Hepatocyte (in vitro differentiated cells): Measurements from ENCODE around the gene TNFSF13B. TPM values are rescaled to one million over a fixed set of nuclear protein-coding genes. Genes with fewer than 3 reads are reported as not detected.

ENCODE experiments used
- DNase-seq: peaks from one replicate; pipeline ENCODE4 v3.0.0-alpha.2; 2016; ENCODE audit warnings: low spot score
- H2AFZ ChIP-seq: fragments of 200-600 bp; sonication (generic); 2 replicates; pipeline ENCODE4 v1.6.0; 2016; ENCODE audit warnings: antibody characterized with exemption, mild to moderate bottlenecking
- H3K27ac ChIP-seq: fragments of 200-600 bp; sonication (generic); 2 replicates; pipeline ENCODE4 v1.5.1; 2016; ENCODE audit warnings: mild to moderate bottlenecking
- H3K27me3 ChIP-seq: fragments of 200-600 bp; sonication (generic); 2 replicates; pipeline ENCODE4 v1.6.1; 2016
- H3K36me3 ChIP-seq: fragments of 200-600 bp; sonication (generic); replicated peaks from 2 replicates; pipeline ENCODE4 v1.5.1; 2016; ENCODE audit warnings: low read depth; ENCODE audit not compliant: insufficient read depth
- H3K4me1 ChIP-seq: fragments of 200-600 bp; sonication (generic); 2 replicates; pipeline ENCODE4 v1.5.1; 2016; ENCODE audit warnings: mild to moderate bottlenecking, moderate library complexity; ENCODE audit not compliant: insufficient read depth
- H3K4me2 ChIP-seq: fragments of 200-600 bp; sonication (generic); 2 replicates; pipeline ENCODE4 v1.6.0; 2016
- H3K4me3 ChIP-seq: fragments of 200-600 bp; sonication (generic); 2 replicates; pipeline ENCODE4 v1.5.1; 2016; ENCODE audit warnings: mild to moderate bottlenecking
- H3K79me2 ChIP-seq: fragments of 200-600 bp; sonication (generic); 2 replicates; pipeline ENCODE4 v1.6.0; 2017; ENCODE audit warnings: mild to moderate bottlenecking
- H3K9me2 ChIP-seq: fragments of 200-600 bp; sonication (generic); replicated peaks from 2 replicates; pipeline ENCODE4 v1.6.0; 2017; ENCODE audit warnings: mild to moderate bottlenecking; ENCODE audit not compliant: insufficient read depth
- H3K9me3 ChIP-seq: fragments of 200-600 bp; sonication (generic); 2 replicates; pipeline ENCODE4 v1.5.1; 2016; ENCODE audit warnings: low read depth, mild to moderate bottlenecking
- H4K20me1 ChIP-seq: fragments of 200-600 bp; sonication (generic); 2 replicates; pipeline ENCODE4 v1.6.0; 2016; ENCODE audit warnings: mild to moderate bottlenecking; ENCODE audit not compliant: insufficient read depth, poor library complexity, severe bottlenecking
- EZH2 ChIP-seq: fragments of 200-600 bp; sonication (generic); IDR thresholded peaks from 2 replicates; pipeline ENCODE4 v1.6.1; 2016; ENCODE audit warnings: antibody characterized with exemption, mild to moderate bottlenecking, borderline replicate concordance
- EZH2phosphoT487 ChIP-seq: fragments of 200-600 bp; sonication (generic); IDR thresholded peaks from one replicate; pipeline ENCODE4 v1.6.1; 2018; ENCODE audit warnings: antibody characterized with exemption, mild to moderate bottlenecking, low read depth, moderate library complexity; ENCODE audit not compliant: unreplicated experiment, severe bottlenecking
- WGBS: methylation state at CpG from one replicate; pipeline ENCODE4 v1.1.6; 2016; ENCODE audit warnings: low lambda C conversion rate; ENCODE audit errors: missing lambda C conversion rate; 5-methylcytosine and 5-hydroxymethylcytosine counted together
- polyA plus RNA-seq: library from polyadenylated mRNA; unstranded; fragments of >200 nt; fragmentation: Nextera tagmentation; extraction: Ambion mirVana; gene quantifications from 2 replicates; pipeline ENCODE4 v1.2.1, GENCODE V29; 2016
- total RNA-seq: library from RNA; depleted of rRNA; stranded (reverse); fragments of >200 nt; gene quantifications from 2 replicates; pipeline ENCODE4 v1.2.3, GENCODE V29; 2014
- TF ChIP-seq, protein P1 (sequence below): fragments of 200-600 bp; sonication (generic); IDR thresholded peaks from 2 replicates; pipeline ENCODE4 v1.5.1; 2016; ENCODE audit warnings: antibody characterized with exemption, mild to moderate bottlenecking; ENCODE audit not compliant: poor library complexity

TNFSF13B gene
- total and polyA plus RNA-seq, 2 experiments from 2014 or later = 0.97 to 1.6 TPM

DNA sequence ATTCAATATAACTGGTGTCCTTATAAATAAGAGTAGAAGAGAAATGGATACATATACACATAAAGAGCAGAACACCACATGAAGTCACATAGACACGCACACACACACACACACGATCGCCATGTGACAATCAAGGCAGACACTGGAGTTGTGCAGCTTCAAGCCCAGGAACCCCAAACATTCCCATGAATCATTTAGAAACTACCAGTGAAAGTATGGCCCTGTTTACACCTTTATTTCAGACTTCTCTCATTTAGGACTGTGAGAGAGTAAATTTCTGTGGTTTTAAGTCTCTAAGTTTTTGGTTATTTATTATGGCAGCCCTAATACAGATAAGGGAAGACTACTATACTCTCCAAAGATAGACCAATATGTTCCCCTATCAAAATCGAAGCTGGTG is 20.4 kb upstream of the TNFSF13B start:
- H3K79me2 ChIP-seq = no peaks in the 10 kb centered on the region
- H3K4me2 ChIP-seq = no peak overlapping the region
- no peaks in the 10 kb centered on the region for H3K36me3 ChIP-seq
- H3K27me3 ChIP-seq = no peaks in the 10 kb centered on the region
- no peak overlapping the region for H3K4me3 ChIP-seq
- no peak overlapping the region for H2AFZ ChIP-seq
- no peaks in the 10 kb centered on the region for H3K4me1 ChIP-seq
- DNase-seq = no peak
- TF ChIP-seq, protein P1, sequence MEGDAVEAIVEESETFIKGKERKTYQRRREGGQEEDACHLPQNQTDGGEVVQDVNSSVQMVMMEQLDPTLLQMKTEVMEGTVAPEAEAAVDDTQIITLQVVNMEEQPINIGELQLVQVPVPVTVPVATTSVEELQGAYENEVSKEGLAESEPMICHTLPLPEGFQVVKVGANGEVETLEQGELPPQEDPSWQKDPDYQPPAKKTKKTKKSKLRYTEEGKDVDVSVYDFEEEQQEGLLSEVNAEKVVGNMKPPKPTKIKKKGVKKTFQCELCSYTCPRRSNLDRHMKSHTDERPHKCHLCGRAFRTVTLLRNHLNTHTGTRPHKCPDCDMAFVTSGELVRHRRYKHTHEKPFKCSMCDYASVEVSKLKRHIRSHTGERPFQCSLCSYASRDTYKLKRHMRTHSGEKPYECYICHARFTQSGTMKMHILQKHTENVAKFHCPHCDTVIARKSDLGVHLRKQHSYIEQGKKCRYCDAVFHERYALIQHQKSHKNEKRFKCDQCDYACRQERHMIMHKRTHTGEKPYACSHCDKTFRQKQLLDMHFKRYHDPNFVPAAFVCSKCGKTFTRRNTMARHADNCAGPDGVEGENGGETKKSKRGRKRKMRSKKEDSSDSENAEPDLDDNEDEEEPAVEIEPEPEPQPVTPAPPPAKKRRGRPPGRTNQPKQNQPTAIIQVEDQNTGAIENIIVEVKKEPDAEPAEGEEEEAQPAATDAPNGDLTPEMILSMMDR = no peak
- TF ChIP-seq EZH2 (no peak), EZH2phosphoT487 (no peak)
- H3K9me3 ChIP-seq = no peaks in the 10 kb centered on the region
- WGBS = 74% methylated on average over 4 of the region's 4 CpGs
- no peak overlapping the region for H3K27ac ChIP-seq
- H3K9me2 ChIP-seq = no peaks in the 10 kb centered on the region
- no peaks in the 10 kb centered on the region for H4K20me1 ChIP-seq

DNA sequence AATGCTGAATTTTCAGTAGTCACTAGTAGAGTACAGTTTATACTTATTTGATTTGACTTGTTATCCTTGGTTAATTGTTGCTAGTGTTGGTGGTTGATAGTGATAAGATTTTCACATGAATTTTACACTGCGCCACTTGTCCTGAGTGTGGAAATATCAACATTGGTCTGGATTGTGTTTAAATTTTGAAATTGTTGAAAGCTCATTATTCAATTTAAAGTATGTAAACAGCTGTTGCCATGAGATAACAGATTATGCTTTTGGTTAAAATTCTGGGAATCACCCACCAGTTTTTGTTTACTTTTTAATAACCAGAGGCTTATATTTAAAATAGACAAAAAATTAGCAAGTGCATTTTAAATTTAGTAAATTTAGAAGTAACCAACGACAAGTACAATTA is 12.3 kb upstream of the TNFSF13B start:
- Histone ChIP-seq H3K4me2 (no peak overlapping the region), H3K9me2 (no peaks in the 10 kb centered on the region), H3K4me1 (no peaks in the 10 kb centered on the region), H3K4me3 (no peak overlapping the region), H3K27ac (no peak overlapping the region), H3K79me2 (no peaks in the 10 kb centered on the region), H3K36me3 (no peaks in the 10 kb centered on the region), H2AFZ (no peak overlapping the region), H4K20me1 (no peaks in the 10 kb centered on the region), H3K27me3 (no peaks in the 10 kb centered on the region), H3K9me3 (no peaks in the 10 kb centered on the region)
- no peak for DNase-seq
- TF ChIP-seq EZH2 = no peak
- TF ChIP-seq, protein P1 = no peak
- WGBS = 77% methylated on average over 2 of the region's 2 CpGs

DNA sequence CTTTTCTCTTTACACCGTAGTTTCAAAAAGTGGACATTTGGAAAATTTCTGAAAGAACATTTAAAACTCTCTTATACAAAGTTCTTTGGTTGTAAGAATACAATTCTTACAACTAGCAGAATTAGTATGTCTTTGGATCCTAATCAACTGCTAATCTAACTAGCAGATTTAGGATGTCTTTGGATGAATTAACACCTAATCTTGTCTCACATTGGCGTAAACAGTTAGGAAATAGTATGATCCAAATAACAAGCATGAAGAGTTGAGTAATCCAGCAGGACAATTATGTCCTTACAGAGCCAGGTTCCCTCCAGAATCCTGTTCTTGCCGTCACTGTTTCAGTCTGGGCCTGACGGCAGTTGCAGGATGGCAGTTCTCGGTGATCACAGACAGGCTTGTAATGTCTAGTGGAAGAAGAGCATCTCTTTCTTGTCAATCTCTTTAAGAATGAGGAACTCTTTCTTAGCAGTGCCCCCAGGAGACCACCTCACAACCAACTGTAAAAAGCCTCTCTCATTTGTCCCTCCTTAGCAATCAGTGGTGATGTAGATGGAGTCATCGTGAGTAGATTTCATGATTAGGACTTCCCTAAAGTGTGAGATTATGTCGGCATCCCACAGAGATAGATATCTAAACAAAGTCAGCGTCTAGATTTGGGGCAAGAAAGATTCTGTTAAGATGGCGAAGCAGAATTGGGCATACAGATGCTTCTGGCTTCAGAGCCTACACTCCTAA is 5.7 kb upstream of the TNFSF13B start:
- Histone ChIP-seq H3K4me2 (no peak overlapping the region), H4K20me1 (no peaks in the 10 kb centered on the region), H3K9me2 (no peaks in the 10 kb centered on the region), H3K79me2 (no peaks in the 10 kb centered on the region), H3K27me3 (no peaks in the 10 kb centered on the region), H3K4me3 (no peak overlapping the region), H3K4me1 (no peaks in the 10 kb centered on the region), H3K27ac (no peak overlapping the region), H3K9me3 (no peaks in the 10 kb centered on the region), H2AFZ (no peak overlapping the region), H3K36me3 (no peaks in the 10 kb centered on the region)
- TF ChIP-seq, protein P1 = no peak
- no peak for TF ChIP-seq EZH2phosphoT487
- TF ChIP-seq EZH2 = no peak
- no peak for DNase-seq
- 90% methylated on average over 9 of the region's 9 CpGs for WGBS
